Measurements from ENCODE around the gene CAMK2G. TPM values are rescaled to one million over a fixed set of nuclear protein-coding genes. Genes with fewer than 3 reads are reported as not detected.
A peak's percentile ranks its signal among the peaks of the same experiment; 100 is the strongest.

CAMK2G gene
- total and polyA plus RNA-seq, 7 donors: 15.8 to 60.3 (median 50.5) TPM

GRCh38 chr10:73857446-73857845 lies 16.9 kb downstream of the CAMK2G start:
- H3K27me3 ChIP-seq (ENCODE audit: insufficient read depth in 3 of 3, low read length in 2 of 3): no peaks in the 10 kb centered on the region
- 52 to 79% (median 67%) methylated on average over 10 of the region's 10 CpGs for WGBS, 3 donors
- no peaks in the 10 kb centered on the region for H3K9me3 ChIP-seq
- H3K4me1 ChIP-seq: peaks cover 53% of the 10 kb centered on the region
- intact Hi-C loops (cut with DNase I): no loop called here
- H3K36me3 ChIP-seq (ENCODE audit: insufficient read depth in 1 of 2, low read depth in 1 of 2): peaks cover 6 to 53% of the 10 kb centered on the region in 2 donors
- H3K4me3 ChIP-seq: no peak overlapping the region
- peak overlapping the region; percentile 36 for H3K27ac ChIP-seq
- no peak for TF ChIP-seq CTCF (IDR thresholded peaks at IDR 0.05)
- ATAC-seq: peak in 2 of 4 donors; percentile 18 to 54
- DNase-seq: no peak

DNA sequence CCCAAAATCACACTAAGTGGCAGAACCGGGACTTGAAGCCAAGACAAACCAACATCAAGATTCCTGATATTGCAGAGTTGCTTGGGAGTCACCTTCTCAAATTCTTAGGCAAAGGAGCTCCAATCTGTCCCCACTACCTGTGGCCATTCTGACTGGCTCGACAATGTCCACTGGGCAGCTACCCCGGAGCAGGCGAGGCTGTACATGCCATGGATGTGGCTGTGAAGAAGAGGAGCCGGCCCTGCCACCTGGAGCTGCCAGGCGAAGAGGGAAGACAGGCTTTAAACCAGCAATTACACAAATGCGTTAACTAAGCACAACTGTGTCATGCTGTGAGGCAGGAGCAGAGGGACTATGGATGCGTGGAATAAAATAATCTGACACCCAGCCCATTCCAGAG lies 18.1 kb downstream of the CAMK2G start:
- H3K4me3 ChIP-seq: no peak overlapping the region
- H3K36me3 ChIP-seq (ENCODE audit: insufficient read depth in 1 of 2, low read depth in 1 of 2): peaks cover 9 to 63% of the 10 kb centered on the region in 2 donors
- intact Hi-C loops (cut with DNase I): no loop called here
- no peaks in the 10 kb centered on the region for H3K9me3 ChIP-seq
- ATAC-seq (no peak), DNase-seq (no peak)
- 58 to 83% (median 64%) methylated on average over 8 of the region's 8 CpGs for WGBS, 3 donors
- peaks cover 54% of the 10 kb centered on the region for H3K4me1 ChIP-seq
- H3K27me3 ChIP-seq (ENCODE audit: insufficient read depth in 3 of 3, low read length in 2 of 3): no peaks in the 10 kb centered on the region
- H3K27ac ChIP-seq: peak overlapping the region; percentile 36
- TF ChIP-seq CTCF (IDR thresholded peaks at IDR 0.05): no peak

- H3K36me3 ChIP-seq (ENCODE audit: insufficient read depth in 1 of 2, low read depth in 1 of 2): peaks cover 7 to 62% of the 10 kb centered on the region in 2 donors
- WGBS, 3 donors: 73 to 85% (median 81%) methylated on average over 4 of the region's 4 CpGs
- H3K9me3 ChIP-seq: no peaks in the 10 kb centered on the region
- no peak for ATAC-seq
- no peaks in the 10 kb centered on the region for H3K27me3 ChIP-seq (ENCODE audit: insufficient read depth in 3 of 3, low read length in 2 of 3)
- H3K4me1 ChIP-seq: peaks cover 54% of the 10 kb centered on the region
- TF ChIP-seq CTCF (IDR thresholded peaks at IDR 0.05): no peak
- intact Hi-C loops (cut with DNase I): loop anchor here in 1 of 2 donors (2.0 kb wide), 1 partner anchor 15 kb away; no protein-coding TSS in a partner anchor
- DNase-seq: no peak
- H3K4me3 ChIP-seq: no peak overlapping the region
- no peak overlapping the region for H3K27ac ChIP-seq
Measured at GRCh38 chr10:73855413-73855812, 18.9 kb downstream of the CAMK2G start.

DNA sequence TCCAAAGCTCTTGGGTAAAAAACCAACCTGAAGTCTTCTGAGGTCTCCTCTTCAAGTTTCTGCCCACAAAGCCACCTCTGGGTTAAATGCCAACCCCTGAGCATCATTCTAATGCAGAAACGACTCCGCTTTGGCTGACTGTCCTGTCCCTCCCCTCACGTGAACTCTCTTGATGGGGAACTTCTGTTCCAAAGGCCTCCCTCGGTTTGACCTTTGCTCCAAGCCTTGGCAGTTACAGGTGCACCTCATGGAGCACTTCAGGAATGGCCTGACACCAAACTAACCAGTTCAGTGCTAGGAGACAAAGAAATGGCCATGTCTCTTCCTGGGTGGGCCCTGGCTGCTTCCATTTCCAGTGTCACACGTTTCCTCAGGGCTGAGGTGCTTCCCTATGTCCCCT lies 20.0 kb downstream of the CAMK2G start:
- H3K4me1 ChIP-seq: peaks cover 43% of the 10 kb centered on the region
- no peaks in the 10 kb centered on the region for H3K27me3 ChIP-seq (ENCODE audit: insufficient read depth in 3 of 3, low read length in 2 of 3)
- H3K9me3 ChIP-seq: no peaks in the 10 kb centered on the region
- ATAC-seq: no peak
- TF ChIP-seq CTCF (IDR thresholded peaks at IDR 0.05): no peak
- no peak overlapping the region for H3K27ac ChIP-seq
- intact Hi-C loops (cut with DNase I): loop anchor here in 1 of 2 donors (2.0 kb wide), 1 partner anchor 16 kb away; no protein-coding TSS in a partner anchor
- H3K4me3 ChIP-seq: no peak overlapping the region
- DNase-seq: no peak
- 47 to 56% (median 47%) methylated on average over 5 of the region's 5 CpGs for WGBS, 3 donors
- H3K36me3 ChIP-seq (ENCODE audit: insufficient read depth in 1 of 2, low read depth in 1 of 2): peaks cover 5 to 63% of the 10 kb centered on the region in 2 donors

- no peak overlapping the region for H3K4me3 ChIP-seq
- H3K36me3 ChIP-seq (ENCODE audit: insufficient read depth in 1 of 2, low read depth in 1 of 2): peaks cover 5 to 64% of the 10 kb centered on the region in 2 donors
- H3K27ac ChIP-seq: no peak overlapping the region
- H3K9me3 ChIP-seq: no peaks in the 10 kb centered on the region
- peaks cover 34% of the 10 kb centered on the region for H3K4me1 ChIP-seq
- H3K27me3 ChIP-seq (ENCODE audit: insufficient read depth in 3 of 3, low read length in 2 of 3): no peaks in the 10 kb centered on the region
- 89 to 90% (median 90%) methylated on average over 10 of the region's 10 CpGs for WGBS, 3 donors
- ATAC-seq: no peak
- no peak for TF ChIP-seq CTCF (IDR thresholded peaks at IDR 0.05)
- intact Hi-C loops (cut with DNase I): no loop called here
- no peak for DNase-seq
Measured at GRCh38 chr10:73853196-73853595, 21.2 kb downstream of the CAMK2G start.
